LNCAP (cell line): ENCODE results near the gene SPOCK2.

ENCODE experiments used
- CTCF ChIP-seq: fragments of 450-650 bp; IDR thresholded peaks from 2 replicates; pipeline ENCODE4 v1.5.1; 2017; ENCODE audit warnings: mild to moderate bottlenecking

Gene SPOCK2

GRCh38 chr10:72063703-72064391, 24.5 kb downstream of the SPOCK2 start:
- TF ChIP-seq CTCF: no peak

- TF ChIP-seq CTCF: no peak
Observed at GRCh38 chr10:72062832-72063702, 25.3 kb downstream of the SPOCK2 start.

DNA sequence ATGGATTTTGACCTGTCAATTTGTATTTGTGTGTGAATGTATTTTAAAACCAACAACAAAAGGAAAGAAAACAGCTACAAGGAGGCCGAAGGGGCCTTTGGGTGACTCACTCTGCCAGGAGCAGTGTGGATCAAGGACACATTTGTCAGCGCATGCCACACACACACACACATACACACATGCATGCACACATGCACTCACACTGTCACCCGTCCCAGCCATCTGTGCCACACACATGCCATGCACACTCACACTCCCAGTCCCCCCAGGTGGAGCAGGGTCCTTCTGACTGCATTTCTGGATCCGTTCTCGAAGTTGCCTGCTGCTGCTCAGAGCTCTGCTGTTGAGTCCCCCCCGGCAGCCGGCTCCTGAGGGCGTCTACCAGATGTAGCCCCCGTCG, 26.0 kb downstream of the SPOCK2 start:
- TF ChIP-seq CTCF: no peak

GRCh38 chr10:72061930-72062329, 26.4 kb downstream of the SPOCK2 start:
- TF ChIP-seq CTCF: no peak

DNA sequence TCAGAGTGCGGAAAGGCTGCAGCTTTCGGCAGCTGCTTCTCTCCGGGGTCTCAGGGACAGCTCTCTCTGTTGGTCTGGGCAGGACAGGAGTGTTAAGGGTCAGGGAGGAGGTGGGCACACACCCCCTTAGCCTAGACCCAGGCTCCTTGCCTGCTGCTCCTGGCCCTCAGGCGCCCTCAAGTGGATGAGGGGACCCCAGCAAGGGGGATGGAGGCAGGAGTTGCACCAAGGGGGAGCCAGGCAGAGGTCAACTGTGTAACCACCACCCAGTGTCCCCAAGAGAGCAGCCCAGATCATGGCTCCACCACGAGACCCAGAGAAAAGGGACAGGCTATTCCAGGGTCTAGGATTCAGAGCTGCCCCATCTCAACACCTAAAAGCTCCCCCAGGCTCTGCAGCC, 26.9 kb downstream of the SPOCK2 start:
- no peak for TF ChIP-seq CTCF

GRCh38 chr10:72059843-72060822, 28.2 kb downstream of the SPOCK2 start:
- no peak for TF ChIP-seq CTCF
